Measurements from ENCODE around the gene RGL2.

RGL2 gene

DNA sequence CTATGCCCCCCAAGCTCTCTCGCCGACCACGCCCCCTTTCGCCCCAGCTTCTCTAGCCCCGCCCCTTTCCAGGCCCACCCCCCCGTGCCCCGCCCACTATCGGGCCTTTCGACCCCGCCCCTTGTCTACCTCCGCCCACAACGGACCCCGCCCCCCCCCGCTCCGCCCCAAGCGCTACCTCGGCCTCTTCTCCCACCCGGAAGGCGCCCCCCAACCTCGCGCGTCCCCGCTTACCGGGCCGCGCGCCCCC, 18.6 kb upstream of the RGL2 start:
- in situ Hi-C loops (cut with MboI; ENCODE audit: low sequenced_read_pairs): no loop called here

DNA sequence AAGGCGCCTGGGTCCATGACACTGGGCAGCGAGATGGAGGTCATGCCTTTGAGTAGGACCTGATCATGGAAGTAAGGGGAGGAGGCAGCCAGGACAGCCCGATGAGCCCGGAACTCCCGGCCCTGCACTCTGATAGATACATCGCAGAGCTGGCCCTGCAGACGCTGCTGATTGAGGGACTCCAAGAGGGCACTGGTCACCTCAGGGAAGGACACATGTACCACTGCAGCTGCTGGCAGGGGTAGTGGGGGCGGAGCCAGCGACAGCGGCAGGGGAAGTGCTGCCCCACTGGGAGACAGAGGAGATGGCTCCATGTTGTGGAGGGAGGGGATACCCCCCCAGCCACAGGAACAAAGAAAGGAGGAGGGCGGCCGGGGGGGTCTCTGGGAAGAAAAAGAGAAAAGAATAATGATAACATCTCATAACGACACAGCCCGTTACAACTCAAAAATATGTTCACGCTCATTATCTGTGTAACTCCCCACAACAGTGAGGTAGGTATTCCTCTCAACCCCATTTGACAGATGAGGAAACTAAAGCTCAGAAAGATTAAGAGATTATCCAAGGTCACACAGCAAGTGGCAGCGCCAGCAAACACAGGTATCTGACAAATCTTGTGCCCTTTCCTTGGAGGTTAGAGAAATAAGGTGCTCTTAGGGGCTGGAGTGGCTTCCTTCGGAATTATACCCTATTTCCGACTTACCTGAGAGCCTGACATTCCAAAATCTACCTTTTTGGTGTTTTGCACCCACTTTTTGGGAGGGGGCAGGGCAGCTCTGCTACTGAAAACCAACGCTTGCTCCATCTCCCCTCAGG, 18.1 kb upstream of the RGL2 start:
- in situ Hi-C loops (cut with MboI; ENCODE audit: low sequenced_read_pairs): no loop called here

DNA sequence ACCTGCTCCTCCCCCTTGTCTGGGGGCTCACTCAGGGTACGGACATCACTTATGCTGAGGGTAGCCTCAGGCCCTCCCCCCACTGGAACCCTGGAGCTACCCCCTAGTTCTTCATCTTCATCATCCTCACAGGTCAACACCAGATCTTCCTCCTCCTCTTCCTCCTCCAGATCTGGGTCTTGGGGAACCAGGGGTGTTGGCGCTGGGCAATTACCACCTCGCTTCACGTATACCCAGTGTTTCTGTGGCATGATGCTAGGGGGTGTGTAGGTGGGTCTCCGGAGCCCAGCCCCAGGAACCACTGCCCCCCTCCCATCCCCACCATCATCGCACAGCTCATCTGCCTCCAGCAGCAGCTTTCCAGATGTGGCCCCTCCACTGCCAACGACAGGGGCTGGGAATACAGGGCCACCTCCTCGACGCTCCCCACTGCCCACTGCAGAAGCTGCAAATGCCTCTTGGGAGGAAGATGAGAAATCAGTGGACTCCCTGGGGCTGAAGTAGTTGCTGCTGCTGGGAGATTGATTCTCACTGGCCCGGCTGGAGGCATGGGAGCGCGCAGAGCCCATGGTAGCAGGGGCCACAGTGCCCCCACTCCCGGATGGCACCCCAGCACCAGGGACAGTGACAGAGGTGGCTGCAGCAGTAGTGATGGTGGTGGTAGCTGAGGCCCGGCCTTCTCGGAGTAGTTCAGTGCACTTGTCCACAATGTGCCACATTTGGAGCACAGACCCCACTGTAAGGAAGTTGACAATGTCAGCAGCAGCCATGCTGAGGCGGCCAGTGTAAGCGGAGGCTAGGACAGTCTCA, 17.3 kb upstream of the RGL2 start:
- in situ Hi-C loops (cut with MboI; ENCODE audit: low sequenced_read_pairs): no loop called here

DNA sequence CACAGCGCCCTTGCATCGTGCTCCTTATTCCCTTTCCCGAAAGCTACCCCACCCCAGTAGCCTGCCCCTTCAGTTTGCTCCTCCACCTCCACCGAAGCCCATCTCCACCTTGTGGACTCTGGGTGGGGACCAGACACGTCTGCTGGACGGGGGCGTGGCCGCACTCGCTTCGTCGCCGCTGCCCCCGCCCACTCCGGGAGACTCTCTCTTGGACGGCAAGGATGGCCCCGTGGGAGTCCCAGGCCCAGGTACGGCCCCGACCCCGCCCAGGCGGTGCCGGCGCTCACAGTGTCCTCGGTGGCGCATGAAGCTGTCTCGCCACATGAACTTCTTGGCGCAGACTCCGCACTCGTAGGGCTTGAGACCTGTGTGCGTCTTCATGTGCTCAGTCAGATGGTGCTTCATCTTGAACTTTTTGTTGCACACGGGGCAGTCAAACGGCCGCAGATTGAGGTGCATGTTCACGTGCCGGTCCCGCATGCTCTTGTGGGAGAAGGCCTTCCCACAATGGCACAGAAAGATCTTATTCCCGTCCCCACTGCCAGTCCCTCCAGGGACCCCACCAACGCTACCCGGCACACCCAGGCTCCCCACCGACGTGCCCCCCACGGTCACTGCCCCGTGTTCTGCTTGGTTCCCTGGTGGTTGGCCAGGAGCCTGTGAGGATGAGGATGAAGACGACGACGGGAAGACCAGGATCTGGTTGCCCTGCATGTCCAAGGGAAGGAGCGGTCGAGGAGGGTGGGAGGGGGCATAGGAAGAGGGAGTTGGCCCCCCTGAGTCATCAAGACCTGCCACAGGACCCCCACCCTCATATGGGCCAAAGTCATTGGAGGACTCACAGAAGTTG, 16.4 kb upstream of the RGL2 start:
- in situ Hi-C loops (cut with MboI; ENCODE audit: low sequenced_read_pairs): no loop called here

DNA sequence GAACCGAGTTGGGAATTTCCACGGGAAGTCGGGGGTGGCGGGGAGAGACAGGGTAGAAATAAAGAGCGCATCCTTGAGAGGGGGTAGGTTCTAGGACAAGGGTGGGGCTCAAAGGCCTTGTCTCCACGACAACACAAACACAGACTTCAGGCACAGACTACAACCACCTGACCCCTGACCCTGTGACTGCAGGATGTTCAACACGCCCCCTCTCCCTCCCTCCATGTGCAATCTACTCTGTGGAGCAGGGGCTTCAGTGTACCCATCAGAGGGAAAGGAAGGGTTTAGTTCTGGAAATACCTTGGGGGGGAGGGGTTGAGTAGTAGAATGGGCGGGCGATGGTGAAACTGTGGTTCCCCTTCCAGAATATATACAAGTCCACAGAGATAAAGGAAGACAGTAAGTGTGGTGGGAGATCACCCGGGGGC, 15.8 kb upstream of the RGL2 start:
- in situ Hi-C loops (cut with MboI; ENCODE audit: low sequenced_read_pairs): no loop called here

DNA sequence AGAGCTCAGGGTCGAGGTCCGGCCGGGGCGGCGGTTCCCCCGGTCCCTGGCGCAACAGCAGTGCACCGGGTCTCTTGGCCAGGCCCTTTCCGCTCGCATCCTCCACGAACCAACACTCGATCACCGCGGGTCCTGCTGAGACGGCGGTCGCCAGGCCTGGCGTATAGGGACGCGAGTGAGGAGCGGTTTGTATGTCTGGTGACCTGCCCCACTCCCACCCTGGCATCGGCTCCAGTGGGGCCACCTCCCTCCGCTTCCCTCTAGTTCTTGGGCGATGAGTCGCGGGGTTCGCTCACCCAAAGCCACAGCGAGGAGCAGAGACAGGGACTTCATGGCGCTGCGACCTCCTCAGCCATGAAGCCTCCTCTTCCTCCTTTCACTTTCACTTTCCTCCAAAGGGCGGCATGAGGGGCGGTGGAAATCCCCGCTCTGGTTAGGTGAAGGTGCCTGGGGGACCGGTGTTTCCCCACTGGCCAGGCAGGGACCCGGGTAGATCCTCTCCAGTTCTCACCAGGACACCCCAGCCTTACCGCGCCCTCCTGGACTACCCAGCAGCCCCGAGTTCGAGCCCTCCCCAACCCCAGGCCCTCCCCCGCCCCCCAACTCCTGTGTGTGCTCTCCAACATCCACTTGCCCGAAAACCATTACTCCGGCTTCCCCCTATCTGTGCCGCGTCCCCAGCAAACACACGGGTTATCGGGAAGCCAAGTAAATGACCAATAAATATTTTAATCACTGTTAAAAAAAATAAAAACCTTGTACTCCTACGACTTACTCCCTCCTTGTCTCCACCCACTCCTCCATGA, 15.2 kb upstream of the RGL2 start, which contains the start of gene TAPBP:
Gene TAPBP, minus strand, starts transcription at position 370 of the 806 bp plus-strand sequence. Its CDS starts 37 bp downstream, at position 333.
- in situ Hi-C loops (cut with MboI; ENCODE audit: low sequenced_read_pairs): no loop called here

DNA sequence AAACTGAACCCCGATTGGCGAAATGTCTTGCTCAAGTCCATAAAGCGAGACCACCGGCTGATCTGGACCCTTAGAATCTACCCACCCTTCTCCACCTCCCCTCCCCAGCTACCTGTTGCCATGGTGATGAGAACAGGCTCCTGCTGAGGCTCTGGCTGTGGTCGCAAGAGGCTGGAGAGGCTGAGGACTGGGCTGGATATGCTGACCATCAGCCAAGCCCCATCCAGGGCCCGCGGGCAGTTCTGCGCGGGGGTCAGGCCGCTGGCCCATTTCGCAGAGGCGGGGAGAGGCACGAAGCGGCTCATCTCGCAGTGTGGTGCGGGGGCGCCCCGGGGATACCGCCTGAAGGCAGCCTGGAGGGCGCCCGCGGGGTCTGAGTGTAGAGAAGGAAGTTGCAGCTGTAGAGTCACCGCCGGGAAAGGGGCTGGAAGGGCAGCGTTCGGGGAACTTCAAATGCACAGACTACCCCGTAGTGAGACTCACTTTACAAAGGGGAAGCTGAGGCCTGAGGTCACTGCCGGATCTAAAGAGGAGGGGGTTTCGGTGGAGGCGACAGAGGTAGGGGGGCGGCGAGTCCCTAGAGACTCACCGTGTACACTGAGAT, 14.5 kb upstream of the RGL2 start:
- in situ Hi-C loops (cut with MboI; ENCODE audit: low sequenced_read_pairs): no loop called here

DNA sequence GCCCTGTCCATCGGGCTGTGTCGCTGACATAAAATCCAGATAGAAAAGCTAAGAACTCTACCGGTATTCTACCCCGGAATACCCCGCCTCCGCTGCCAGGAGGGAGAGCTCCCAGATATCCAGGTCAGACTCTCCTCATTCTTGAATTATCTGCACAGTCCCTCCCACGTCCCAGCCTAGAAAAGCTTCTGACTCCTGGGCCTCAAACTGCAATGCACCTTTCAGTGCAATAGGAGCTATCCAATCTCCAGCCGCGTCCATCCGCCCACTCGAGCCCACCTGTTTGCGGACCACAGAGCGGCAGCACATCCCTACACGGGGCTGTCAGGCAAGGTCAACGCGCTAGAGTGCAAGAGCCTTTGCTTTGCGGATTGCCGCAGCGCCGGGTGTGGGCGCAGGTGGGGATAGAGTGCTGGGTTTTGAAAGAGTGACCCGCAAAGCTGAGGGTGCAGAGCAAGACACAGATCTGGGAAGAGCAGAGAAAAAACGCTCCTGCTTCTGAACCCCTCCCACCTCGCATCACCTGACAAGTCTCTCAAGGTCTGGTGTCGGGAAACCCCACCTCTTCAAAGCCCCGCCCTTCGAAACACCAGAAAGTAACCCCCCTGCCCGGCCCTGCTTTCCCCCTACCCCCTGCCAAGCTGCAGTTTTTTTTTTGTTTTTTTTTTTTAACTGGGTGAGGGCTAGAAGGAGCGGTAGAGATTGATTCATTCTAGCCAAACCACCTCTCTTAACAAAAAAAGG, 13.8 kb upstream of the RGL2 start:
- in situ Hi-C loops (cut with MboI; ENCODE audit: low sequenced_read_pairs): no loop called here

DNA sequence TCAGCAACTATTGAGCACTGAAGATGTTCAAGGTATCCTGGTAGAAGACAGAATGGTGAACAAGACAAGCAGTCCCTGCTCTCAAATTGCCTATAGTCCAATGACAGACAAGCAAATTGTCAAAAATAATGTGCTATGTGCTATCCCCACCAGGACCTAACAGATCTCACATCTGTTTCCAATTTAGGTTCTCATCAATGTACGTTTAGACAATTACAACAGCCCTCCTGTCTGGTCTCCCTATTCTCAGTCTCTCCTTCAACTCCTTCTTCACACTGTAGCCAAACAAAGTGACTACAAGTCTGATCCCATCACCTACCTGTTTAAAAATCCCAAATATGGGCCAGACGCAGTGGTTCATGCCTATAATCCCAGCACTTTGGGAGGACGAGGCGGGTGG, 7.6 kb upstream of the RGL2 start:
- in situ Hi-C loops (cut with MboI; ENCODE audit: low sequenced_read_pairs): no loop called here

DNA sequence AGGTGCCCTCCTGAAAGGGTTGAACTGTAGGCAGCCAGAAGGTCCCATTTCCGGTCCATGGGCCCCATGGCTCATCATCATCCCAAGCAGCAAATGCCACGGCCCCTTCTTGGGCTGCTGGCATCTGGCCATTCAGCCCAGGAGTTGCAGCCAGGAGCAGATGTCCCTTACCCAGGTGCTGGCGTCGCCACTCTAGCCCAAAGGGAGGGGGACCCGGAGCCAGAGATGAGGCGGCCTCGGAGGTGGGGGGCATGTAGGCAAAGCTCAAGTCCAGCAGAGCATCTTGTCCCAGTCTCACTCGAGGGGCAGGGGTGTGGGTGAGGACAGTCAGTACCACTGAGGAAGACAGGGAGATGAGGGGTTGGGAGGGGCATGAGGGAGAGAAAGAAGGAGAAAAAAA, 6.3 kb upstream of the RGL2 start:
- in situ Hi-C loops (cut with MboI; ENCODE audit: low sequenced_read_pairs): no loop called here

DNA sequence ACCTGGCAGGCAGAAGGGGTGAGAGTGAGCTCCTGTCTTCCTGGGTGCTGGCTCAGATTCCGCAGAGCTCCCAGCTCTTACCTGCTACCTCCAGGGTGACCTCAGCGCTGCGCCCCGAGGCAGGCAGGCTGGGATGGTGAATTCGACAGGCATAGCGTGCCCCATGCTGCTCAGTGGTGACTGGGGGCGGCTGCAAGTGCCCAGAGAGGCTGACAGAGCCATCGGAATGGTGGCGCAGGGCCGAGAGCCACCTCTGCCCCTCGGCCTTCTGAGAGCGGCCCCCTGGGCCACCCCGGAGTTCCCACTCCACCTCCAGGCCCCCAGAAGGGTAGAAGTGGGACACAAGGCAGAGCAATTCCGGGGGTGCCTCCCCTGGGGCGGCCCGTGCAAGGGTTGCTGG, 5.5 kb upstream of the RGL2 start:
- in situ Hi-C loops (cut with MboI; ENCODE audit: low sequenced_read_pairs): no loop called here

DNA sequence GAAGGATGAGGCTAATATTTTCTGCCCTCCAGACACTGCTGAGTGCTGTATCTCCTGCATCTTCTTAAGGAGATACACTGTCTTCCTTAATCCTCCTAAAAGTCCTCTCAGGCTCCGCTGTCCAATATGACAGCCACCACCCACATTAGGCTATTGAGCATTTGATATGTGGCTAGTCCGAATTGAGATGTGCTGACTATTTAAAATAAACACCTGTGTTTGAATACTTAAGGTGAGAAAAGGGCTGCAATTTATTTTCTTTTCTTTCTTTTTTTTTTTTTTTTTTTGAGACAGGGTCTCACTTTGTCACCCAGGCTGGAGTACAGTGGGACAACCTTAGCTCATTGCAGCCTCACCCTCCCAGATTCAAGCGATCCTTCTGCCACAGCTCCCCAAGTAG, 3.1 kb upstream of the RGL2 start:
- in situ Hi-C loops (cut with MboI; ENCODE audit: low sequenced_read_pairs): no loop called here

DNA sequence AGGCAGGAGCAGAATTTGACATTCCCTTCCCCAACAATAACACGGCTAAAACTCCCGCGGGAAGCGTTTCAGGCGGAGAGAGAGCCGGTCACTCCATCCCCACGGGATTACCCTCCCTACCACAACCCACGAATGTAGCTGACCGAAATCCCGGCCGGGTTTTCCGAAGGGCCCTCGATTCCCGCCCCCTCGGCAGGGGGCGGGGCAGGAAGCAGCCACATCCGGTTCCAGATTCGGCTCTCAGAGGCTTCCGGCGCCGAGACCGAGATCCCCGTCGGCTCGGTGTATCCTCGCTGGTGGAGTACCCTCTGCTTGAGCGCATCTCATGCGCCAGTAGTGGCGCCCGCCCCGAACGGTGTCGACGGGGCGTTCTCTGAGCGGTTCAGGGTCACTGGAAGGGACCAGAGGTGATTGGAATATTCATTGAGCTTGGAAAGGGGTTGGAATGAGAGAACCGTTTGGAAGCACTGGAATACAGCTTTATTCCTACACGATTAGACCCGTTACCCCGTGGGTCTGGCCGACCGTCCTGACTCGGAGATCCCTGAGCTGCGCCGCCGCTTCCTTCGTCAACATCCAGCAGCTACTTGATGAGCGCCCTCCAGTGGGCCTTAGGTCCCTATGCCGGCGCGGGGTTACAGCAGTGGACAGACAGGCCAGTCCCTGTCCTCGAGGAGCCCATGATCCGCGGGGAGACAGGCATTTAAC, 649 bp upstream of the RGL2 start:
- in situ Hi-C loops (cut with MboI; ENCODE audit: low sequenced_read_pairs): no loop called here

DNA sequence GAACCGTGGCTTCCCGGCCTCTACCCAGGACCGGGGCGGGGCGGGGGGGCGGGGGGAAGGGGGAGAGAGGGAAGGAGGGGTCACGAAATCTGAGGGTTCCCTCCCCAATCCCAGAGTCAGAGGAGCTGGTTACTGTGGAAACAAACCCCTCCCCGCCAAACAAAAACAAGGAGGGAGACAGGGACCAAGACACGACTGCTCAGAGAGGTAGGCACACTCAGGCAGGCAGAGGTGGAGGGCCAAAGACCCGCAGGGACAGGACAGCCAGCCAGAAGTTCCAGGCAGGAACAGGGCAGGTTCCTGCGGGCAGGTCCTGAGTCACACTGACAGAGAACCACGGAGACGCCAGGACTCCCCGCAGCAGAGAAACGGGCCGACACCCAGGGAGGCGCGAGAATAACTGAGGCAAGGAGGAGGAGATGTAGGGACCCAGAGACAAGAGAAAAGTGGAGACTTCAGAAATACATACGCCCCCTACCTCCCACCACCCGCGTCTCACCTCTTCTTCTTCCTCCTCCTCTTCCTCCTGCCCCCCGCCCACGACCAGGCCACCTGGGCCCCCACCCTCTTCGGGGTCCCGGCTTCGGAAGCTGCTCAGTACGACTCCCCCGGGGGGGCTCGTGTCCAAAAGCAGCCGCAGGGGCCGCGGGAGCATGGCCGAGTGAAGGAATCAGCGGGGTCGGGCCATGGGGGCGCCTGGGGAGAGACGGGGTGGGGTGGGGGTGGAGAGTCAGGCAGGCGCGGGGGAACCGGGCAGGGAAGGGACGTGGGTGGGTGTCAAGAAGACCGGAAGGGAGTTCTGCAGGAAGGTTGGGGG, 578 bp downstream of the RGL2 start:
- in situ Hi-C loops (cut with MboI; ENCODE audit: low sequenced_read_pairs): no loop called here

DNA sequence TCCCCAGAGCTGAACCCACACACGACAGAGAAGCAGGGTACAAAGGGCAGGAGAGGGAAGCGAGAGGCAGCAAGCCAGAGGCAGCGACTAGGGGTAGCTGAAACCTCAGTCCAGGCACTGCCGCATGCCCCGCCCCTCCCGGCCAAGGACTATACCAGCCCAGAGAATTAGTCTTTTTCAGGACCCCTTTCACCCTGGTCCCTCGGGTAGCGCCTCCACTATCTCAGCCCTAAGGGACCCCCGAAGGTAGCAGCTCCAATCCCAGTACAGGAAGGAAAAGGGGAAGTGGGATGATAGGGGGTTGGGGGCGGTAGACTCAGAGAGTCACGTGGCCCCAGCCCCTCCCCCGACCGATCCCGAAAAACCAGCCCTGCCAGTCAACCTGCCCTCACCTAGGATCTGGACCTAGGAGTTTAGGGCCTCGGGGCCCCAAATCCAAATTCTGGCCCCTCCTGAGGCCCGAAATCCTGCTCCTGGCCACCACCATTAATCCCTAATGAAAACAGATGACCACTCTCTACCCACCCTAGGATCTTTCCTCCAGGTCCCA, 1.3 kb downstream of the RGL2 start:
- in situ Hi-C loops (cut with MboI; ENCODE audit: low sequenced_read_pairs): no loop called here

DNA sequence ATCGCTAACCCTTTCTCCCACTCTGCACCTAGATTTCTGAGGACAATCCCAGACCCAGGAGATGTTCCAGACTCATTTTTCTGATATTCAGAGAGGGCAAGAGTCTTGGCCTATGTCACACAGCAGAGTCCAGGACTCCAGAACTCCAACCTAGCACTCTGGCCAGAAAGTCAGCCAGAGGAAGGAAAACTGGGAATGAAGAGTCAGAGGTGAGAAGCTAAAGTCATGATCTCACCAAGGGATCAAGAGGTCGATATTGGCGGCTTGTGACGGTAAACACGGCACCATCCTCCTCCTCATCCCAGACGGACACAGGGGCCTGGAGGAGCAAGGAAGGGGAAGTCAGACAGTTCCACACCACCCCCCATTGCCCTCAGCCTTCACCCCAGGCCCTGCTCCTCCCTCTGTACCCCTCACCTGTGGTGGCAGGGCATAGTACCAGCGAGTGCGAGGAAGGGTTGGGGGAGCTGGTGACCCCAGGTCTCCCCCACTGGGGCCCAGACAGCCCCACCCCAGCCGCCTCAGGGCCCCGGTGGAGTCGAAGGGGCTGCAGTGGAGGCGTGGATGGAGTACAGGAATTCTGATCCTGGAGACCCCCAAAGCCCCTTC, 1.8 kb downstream of the RGL2 start:
- in situ Hi-C loops (cut with MboI; ENCODE audit: low sequenced_read_pairs): no loop called here

DNA sequence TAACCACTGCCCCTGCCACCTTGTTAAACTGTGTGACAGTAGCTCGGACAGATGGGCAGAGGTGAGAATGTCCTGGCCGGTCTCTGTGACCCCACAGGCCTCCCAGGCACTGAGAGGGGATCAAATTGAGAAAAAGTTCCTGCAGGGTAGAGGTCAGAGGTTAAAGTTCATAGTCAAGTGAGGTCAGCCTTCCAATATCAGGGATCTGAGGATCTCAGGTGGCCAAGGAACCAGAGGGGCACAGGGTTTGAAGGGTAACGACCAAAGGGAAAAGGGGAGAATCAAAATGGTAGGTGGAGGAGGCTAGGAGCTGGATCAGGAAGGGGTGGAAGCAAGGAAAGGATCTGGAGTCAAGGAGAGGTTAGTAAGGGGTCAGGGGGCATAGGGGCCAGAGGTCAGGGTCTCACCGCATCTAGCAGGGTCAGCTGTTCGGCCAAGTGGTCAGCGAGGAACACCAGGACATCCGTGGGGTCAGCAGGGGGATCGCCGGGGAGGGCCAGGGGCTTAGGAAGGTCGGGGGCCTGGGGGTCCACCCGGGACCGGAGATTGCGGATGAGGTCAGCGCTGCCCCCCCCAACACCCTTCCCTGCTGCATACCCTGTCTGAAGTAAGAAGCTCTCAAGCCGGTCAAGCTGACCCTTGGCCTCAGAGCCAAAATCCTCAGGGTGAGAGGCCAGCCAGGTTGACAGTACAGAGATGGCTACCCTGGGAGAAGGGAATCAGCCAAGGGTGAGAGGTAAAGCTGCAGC, 2.9 kb downstream of the RGL2 start:
- in situ Hi-C loops (cut with MboI; ENCODE audit: low sequenced_read_pairs): no loop called here
